OCI-LY1 (cell line): ENCODE data around the gene SLC43A1.

Experiments used
- H2AFZ ChIP-seq: fragments of 200-600 bp; sonication (generic), shearing (Covaris generic); 2 replicates; pipeline ENCODE4 v1.6.0; 2014; ENCODE audit warnings: antibody characterized with exemption, mild to moderate bottlenecking, low read length
- H3F3A ChIP-seq: fragments of 200-600 bp; sonication (generic), shearing (Covaris generic); 2 replicates; pipeline ENCODE4 v1.6.0; 2014; ENCODE audit warnings: mild to moderate bottlenecking, antibody characterized with exemption, low read length, moderate library complexity; ENCODE audit not compliant: insufficient read depth
- H3K27ac ChIP-seq: fragments of 200-600 bp; sonication (generic); 2 replicates; pipeline ENCODE4 v1.5.1; 2014; ENCODE audit warnings: low read length, mixed run types, mild to moderate bottlenecking, low read depth; ENCODE audit not compliant: poor library complexity, severe bottlenecking
- H3K27me3 ChIP-seq: fragments of 200-600 bp; sonication (generic); 2 replicates; pipeline ENCODE4 v1.6.0; 2014; ENCODE audit warnings: antibody characterized with exemption, mild to moderate bottlenecking, low read length, moderate library complexity; ENCODE audit not compliant: insufficient read depth
- H3K36me3 ChIP-seq: fragments of 200-600 bp; sonication (generic); 2 replicates; pipeline ENCODE4 v1.6.1; 2014; ENCODE audit warnings: mild to moderate bottlenecking, antibody characterized with exemption, low read length, moderate library complexity, mixed read lengths; ENCODE audit not compliant: insufficient read depth
- H3K4me1 ChIP-seq: fragments of 200-600 bp; sonication (generic); 2 replicates; pipeline ENCODE4 v1.5.1; 2014; ENCODE audit warnings: mild to moderate bottlenecking, low read length, moderate library complexity; ENCODE audit not compliant: insufficient read depth, severe bottlenecking
- H3K4me2 ChIP-seq: fragments of 200-600 bp; sonication (generic), shearing (Covaris generic); 2 replicates; pipeline ENCODE4 v1.6.1; 2014; ENCODE audit warnings: low read length
- H3K4me3 ChIP-seq: fragments of 200-600 bp; sonication (generic); 2 replicates; pipeline ENCODE4 v1.5.1; 2014; ENCODE audit warnings: low read length, low read depth, mild to moderate bottlenecking, mixed read lengths; ENCODE audit not compliant: poor library complexity, severe bottlenecking
- H3K79me2 ChIP-seq: fragments of 200-600 bp; shearing (Covaris generic); 2 replicates; pipeline ENCODE4 v1.6.1; 2016; ENCODE audit warnings: mixed run types, low read length, mixed read lengths; ENCODE audit not compliant: insufficient read depth
- H3K9ac ChIP-seq: fragments of 200-600 bp; sonication (generic), shearing (Covaris generic); 2 replicates; pipeline ENCODE4 v1.6.1; 2014; ENCODE audit warnings: mild to moderate bottlenecking, low read length, mixed read lengths
- H3K9me2 ChIP-seq: fragments of 200-600 bp; sonication (generic), shearing (Covaris generic); 2 replicates; pipeline ENCODE4 v1.6.1; 2014; ENCODE audit warnings: low read depth, mild to moderate bottlenecking, low read length, mixed read lengths
- H3K9me3 ChIP-seq: fragments of 200-600 bp; shearing (Covaris generic); 2 replicates; pipeline ENCODE4 v1.6.1; 2014; ENCODE audit warnings: low read length, mixed read lengths
- H4K20me1 ChIP-seq: fragments of 200-600 bp; sonication (generic), shearing (Covaris generic); 2 replicates; pipeline ENCODE4 v1.6.0; 2016; ENCODE audit warnings: mild to moderate bottlenecking, low read length; ENCODE audit not compliant: insufficient read depth
- CTCF ChIP-seq: fragments of 200-600 bp; sonication (generic), shearing (Covaris generic); IDR thresholded peaks from 2 replicates; pipeline ENCODE4 v1.5.1; 2017; ENCODE audit warnings: mild to moderate bottlenecking, antibody characterized with exemption, low read length, moderate library complexity, mixed read lengths
- EZH2 ChIP-seq: fragments of 200-600 bp; sonication (generic), shearing (Covaris generic); IDR thresholded peaks from 2 replicates; pipeline ENCODE4 v1.8.0; 2017; ENCODE audit warnings: borderline replicate concordance, mixed run types, mild to moderate bottlenecking, antibody characterized with exemption, low read length, moderate library complexity, mixed read lengths

The SLC43A1 gene

GRCh38 chr11:57440744-57441414, 74.6 kb downstream of the SLC43A1 start:
- H3K79me2 ChIP-seq, result no peaks in the 10 kb centered on the region
- H3K36me3 ChIP-seq, result no peaks in the 10 kb centered on the region
- no peak overlapping the region for H3K27ac ChIP-seq
- H3K4me1 ChIP-seq, result no peaks in the 10 kb centered on the region
- no peak overlapping the region for H3K9ac ChIP-seq
- no peak overlapping the region for H3K4me3 ChIP-seq
- H4K20me1 ChIP-seq, result no peaks in the 10 kb centered on the region
- no peaks in the 10 kb centered on the region for H3K9me3 ChIP-seq
- no peaks in the 10 kb centered on the region for H3K9me2 ChIP-seq
- no peak overlapping the region for H2AFZ ChIP-seq
- TF ChIP-seq CTCF (no peak), EZH2 (no peak)
- H3F3A ChIP-seq, result no peaks in the 10 kb centered on the region
- H3K27me3 ChIP-seq, result no peaks in the 10 kb centered on the region
- no peak overlapping the region for H3K4me2 ChIP-seq

GRCh38 chr11:57439786-57440185, 75.7 kb downstream of the SLC43A1 start:
- H4K20me1 ChIP-seq, result no peaks in the 10 kb centered on the region
- no peaks in the 10 kb centered on the region for H3K79me2 ChIP-seq
- no peak overlapping the region for H3K9ac ChIP-seq
- H2AFZ ChIP-seq, result no peak overlapping the region
- H3K4me3 ChIP-seq, result no peak overlapping the region
- H3F3A ChIP-seq, result no peaks in the 10 kb centered on the region
- no peaks in the 10 kb centered on the region for H3K9me2 ChIP-seq
- no peak overlapping the region for H3K4me2 ChIP-seq
- H3K9me3 ChIP-seq, result no peaks in the 10 kb centered on the region
- H3K27me3 ChIP-seq, result no peaks in the 10 kb centered on the region; the same call in 1 of the 2 replicates
- H3K27ac ChIP-seq, result no peak overlapping the region
- no peaks in the 10 kb centered on the region for H3K36me3 ChIP-seq
- no peaks in the 10 kb centered on the region for H3K4me1 ChIP-seq
- no peak for TF ChIP-seq CTCF
- no peak for TF ChIP-seq EZH2

DNA sequence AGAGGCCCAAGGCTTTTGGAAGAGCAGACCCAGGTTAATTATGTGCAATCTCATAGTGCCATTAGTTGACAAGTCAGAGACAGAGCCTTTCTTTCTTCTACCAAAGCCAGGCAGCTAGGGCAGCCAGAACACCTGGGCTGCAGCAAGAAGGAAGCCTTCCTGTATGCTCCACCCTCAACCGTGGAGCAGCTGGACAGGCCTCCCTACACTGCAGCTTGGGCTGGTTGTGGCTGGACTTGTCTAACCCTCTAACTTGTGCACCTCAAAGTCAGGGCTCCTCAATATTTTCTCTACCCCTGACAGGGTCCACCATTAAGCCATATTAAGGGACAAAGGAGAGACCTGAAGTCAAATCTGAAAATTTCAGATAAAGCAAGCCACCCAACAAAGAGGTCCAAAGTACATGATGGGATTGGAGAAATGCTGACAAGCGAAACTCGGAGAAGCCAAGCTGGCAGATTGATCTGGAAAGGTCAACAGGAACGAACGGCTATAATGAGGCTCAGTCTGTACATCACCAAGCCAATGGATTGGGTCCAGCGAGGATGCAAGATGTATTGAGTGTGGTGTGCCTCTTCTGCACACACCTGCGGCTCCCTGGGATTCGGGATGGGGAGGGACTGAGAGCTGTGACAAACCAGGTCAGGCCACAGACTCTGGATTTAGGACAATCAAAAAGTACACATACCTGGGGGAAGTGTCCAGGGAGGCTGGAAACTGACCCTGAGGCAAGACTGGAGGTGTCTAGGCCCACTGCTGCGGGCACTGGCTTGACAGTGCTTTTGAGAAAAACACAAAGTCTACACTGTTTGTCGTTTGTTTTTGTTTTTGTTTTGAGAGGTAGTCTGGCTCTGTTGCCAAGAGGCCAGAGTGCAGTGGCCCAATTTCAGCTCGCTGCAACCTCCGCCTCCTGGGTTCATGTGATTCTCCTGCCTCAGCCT, 76.9 kb downstream of the SLC43A1 start:
- Histone ChIP-seq H3K4me1 (no peaks in the 10 kb centered on the region), H3K4me3 (no peak overlapping the region), H3F3A (no peaks in the 10 kb centered on the region), H3K79me2 (no peaks in the 10 kb centered on the region), H3K27me3 (no peaks in the 10 kb centered on the region; the same call in 1 of the 2 replicates), H3K9ac (no peak overlapping the region), H3K4me2 (no peak overlapping the region), H3K27ac (no peak overlapping the region), H3K9me2 (no peaks in the 10 kb centered on the region), H3K9me3 (no peaks in the 10 kb centered on the region), H2AFZ (no peak overlapping the region), H4K20me1 (no peaks in the 10 kb centered on the region), H3K36me3 (no peaks in the 10 kb centered on the region)
- TF ChIP-seq CTCF, result no peak
- no peak for TF ChIP-seq EZH2
